Parathyroid adenoma (tissue), 2 donors: ENCODE data around the gene SLC5A9.

ENCODE experiments used
- H2AFZ ChIP-seq: fragments of 300-600 bp; sonication (generic); one replicate; pipeline ENCODE4 v1.7.0; 2017; ENCODE audit warnings: antibody characterized with exemption, mild to moderate bottlenecking
- H3K27ac ChIP-seq: fragments of 300-600 bp; sonication (generic); one replicate; pipeline ENCODE4 v1.7.0; 2017
- H3K27me3 ChIP-seq: fragments of 300-600 bp; sonication (generic); one replicate; pipeline ENCODE4 v1.7.0; 2017; ENCODE audit warnings: low read length; ENCODE audit not compliant: control insufficient read depth, insufficient read depth
- H3K36me3 ChIP-seq: fragments of 300-600 bp; sonication (generic); one replicate; pipeline ENCODE4 v1.7.0; 2017; ENCODE audit warnings: low read length; ENCODE audit not compliant: control insufficient read depth, insufficient read depth
- H3K4me1 ChIP-seq: fragments of 300-600 bp; sonication (generic); one replicate; pipeline ENCODE4 v1.7.0; 2017; ENCODE audit warnings: control low read depth
- H3K4me2 ChIP-seq: fragments of 300-600 bp; sonication (generic); one replicate; pipeline ENCODE4 v1.7.0; 2017; ENCODE audit warnings: low read length
- H3K4me3 ChIP-seq: fragments of 300-600 bp; sonication (generic); one replicate; pipeline ENCODE4 v1.7.0; 2017; ENCODE audit warnings: low read depth, low read length
- H3K79me2 ChIP-seq: fragments of 300-600 bp; sonication (generic); one replicate; pipeline ENCODE4 v1.7.0; 2017; ENCODE audit warnings: control low read depth
- H3K9ac ChIP-seq: fragments of 300-600 bp; sonication (generic); one replicate; pipeline ENCODE4 v1.7.0; 2017; ENCODE audit warnings: mild to moderate bottlenecking
- H3K9me3 ChIP-seq: fragments of 300-600 bp; sonication (generic); one replicate; pipeline ENCODE4 v1.7.0; 2017; ENCODE audit warnings: low read length; ENCODE audit not compliant: control insufficient read depth
- TF ChIP-seq, protein P1 (sequence below): fragments of 300-600 bp; sonication (generic); IDR thresholded peaks from one replicate; pipeline ENCODE4 v1.7.0; 2017; ENCODE audit warnings: antibody characterized with exemption, mild to moderate bottlenecking
- donor health status: primary hyperparathyroidism.

SLC5A9 gene

DNA sequence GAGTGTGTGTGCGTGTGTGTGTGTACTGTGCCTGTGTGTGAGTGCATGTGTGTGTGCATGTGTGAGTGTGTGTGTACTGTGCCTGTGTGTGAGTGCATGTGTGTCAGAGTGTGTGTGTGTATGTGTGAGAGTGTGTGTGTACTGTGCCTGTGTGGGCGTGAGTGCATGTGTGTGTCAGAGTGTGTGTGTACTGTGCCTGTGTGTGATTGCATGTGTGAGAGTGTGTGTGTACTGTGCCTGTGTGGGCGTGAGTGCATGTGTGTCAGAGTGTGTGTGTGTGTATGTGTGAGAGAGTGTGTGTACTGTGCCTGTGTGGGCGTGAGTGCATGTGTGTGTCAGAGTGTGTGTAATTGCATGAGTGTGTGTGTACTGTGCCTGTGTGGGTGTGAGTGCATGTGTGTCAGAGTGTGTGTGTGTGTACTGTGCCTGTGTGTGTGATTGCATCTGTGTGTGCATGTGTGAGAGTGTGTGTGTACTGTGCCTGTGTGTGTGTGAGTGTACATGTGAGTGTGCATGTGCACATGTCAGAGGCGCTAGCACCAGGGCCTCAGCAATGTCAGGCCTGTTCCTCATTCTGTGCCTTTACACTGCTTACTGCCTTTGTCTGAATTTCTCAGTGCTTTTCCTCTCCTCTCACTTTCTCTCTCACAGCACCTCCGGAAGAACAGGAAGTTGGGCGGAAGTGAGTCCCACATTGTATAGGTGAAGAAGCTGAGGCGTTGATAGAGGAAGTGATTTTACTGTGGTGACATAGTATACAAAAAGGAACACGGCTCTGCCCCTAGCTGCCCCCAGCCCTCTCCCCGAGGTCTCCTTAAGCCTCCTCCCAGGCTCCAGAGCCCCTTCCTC, 4.9 kb downstream of the SLC5A9 start:
- Histone ChIP-seq H3K27me3 (no peaks in the 10 kb centered on the region), H3K4me2 (no peak overlapping the region), H3K27ac (no peak overlapping the region), H3K36me3 (no peaks in the 10 kb centered on the region), H2AFZ (no peak overlapping the region), H3K79me2 (no peaks in the 10 kb centered on the region), H3K4me3 (no peak overlapping the region), H3K9me3 (no peaks in the 10 kb centered on the region), H3K4me1 (no peaks in the 10 kb centered on the region), H3K9ac (no peak overlapping the region)
- TF ChIP-seq, protein P1, sequence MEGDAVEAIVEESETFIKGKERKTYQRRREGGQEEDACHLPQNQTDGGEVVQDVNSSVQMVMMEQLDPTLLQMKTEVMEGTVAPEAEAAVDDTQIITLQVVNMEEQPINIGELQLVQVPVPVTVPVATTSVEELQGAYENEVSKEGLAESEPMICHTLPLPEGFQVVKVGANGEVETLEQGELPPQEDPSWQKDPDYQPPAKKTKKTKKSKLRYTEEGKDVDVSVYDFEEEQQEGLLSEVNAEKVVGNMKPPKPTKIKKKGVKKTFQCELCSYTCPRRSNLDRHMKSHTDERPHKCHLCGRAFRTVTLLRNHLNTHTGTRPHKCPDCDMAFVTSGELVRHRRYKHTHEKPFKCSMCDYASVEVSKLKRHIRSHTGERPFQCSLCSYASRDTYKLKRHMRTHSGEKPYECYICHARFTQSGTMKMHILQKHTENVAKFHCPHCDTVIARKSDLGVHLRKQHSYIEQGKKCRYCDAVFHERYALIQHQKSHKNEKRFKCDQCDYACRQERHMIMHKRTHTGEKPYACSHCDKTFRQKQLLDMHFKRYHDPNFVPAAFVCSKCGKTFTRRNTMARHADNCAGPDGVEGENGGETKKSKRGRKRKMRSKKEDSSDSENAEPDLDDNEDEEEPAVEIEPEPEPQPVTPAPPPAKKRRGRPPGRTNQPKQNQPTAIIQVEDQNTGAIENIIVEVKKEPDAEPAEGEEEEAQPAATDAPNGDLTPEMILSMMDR = no peak

DNA sequence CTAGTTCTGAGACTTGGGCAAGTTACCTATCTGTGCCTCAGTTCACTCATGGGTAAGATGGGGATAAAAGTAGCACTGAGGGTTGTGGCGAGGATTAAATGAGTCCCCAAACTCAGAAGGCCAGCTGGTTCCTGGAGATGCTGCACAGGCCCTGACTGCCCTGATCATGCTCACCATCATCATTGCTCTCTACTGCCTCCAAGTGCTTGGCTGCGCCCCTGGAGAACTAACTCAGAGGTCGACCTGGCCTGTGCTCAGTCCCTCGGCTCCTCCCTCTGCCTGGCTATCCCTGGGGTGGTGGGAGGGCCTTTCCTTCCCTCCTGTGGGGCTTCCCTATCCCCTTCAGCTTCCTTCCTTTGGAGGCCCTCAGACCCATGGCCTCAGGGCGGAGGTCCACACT, 5.6 kb downstream of the SLC5A9 start:
- Histone ChIP-seq H3K79me2 (no peaks in the 10 kb centered on the region), H3K4me1 (no peaks in the 10 kb centered on the region), H3K9me3 (no peaks in the 10 kb centered on the region), H3K4me2 (no peak overlapping the region), H3K27me3 (no peaks in the 10 kb centered on the region), H3K4me3 (no peak overlapping the region), H2AFZ (no peak overlapping the region), H3K27ac (no peak overlapping the region), H3K9ac (no peak overlapping the region), H3K36me3 (no peaks in the 10 kb centered on the region)
- TF ChIP-seq, protein P1 = no peak

DNA sequence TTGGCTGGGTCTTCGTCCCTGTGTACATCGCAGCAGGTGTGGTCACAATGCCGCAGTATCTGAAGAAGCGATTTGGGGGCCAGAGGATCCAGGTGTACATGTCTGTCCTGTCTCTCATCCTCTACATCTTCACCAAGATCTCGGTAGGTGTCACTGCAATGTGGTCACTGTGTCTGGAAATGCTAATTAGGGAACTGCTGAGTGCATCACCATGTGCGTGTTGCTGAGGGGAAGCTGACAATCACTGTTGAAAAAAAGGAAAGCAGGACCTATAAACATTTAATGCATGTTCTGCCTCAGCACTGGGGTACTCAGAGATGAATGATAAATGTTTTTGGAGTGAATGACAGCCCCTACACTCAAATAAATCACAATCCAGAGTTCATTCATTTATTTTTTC, 6.8 kb downstream of the SLC5A9 start:
- H3K79me2 ChIP-seq = no peaks in the 10 kb centered on the region
- no peaks in the 10 kb centered on the region for H3K27me3 ChIP-seq
- H2AFZ ChIP-seq = no peak overlapping the region
- no peaks in the 10 kb centered on the region for H3K4me1 ChIP-seq
- no peak overlapping the region for H3K27ac ChIP-seq
- no peak overlapping the region for H3K9ac ChIP-seq
- TF ChIP-seq, protein P1 = no peak
- H3K9me3 ChIP-seq = no peaks in the 10 kb centered on the region
- no peak overlapping the region for H3K4me2 ChIP-seq
- H3K36me3 ChIP-seq = no peaks in the 10 kb centered on the region
- no peak overlapping the region for H3K4me3 ChIP-seq

GRCh38 chr1:48230236-48230635, 7.7 kb downstream of the SLC5A9 start:
- Histone ChIP-seq H3K27me3 (no peaks in the 10 kb centered on the region), H3K4me3 (no peak overlapping the region), H3K4me1 (no peaks in the 10 kb centered on the region), H3K9me3 (no peaks in the 10 kb centered on the region), H3K79me2 (no peaks in the 10 kb centered on the region), H3K36me3 (no peaks in the 10 kb centered on the region), H3K4me2 (no peak overlapping the region), H2AFZ (no peak overlapping the region), H3K9ac (no peak overlapping the region), H3K27ac (no peak overlapping the region)
- TF ChIP-seq, protein P1 = no peak

DNA sequence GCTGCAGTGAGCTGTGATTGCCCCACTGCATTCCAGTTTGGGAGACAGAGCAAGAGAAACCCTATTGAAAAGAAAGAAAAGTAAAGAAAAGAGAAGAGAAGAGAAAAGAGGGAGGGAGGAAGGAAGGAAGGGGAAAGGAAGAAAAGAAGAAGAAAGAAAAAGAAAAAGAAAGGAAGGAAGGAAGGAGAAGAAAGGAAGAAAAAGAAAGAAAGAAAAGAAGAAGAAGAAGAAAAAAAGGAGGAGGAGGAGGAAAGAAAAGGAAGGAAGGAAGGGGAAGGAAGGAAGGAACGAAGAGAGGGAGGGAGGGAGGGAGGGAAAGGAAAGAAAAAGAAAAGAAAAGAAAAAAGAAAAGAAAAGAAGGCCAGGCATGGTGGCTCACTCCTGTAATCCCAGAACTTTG, 10.2 kb downstream of the SLC5A9 start:
- Histone ChIP-seq H3K9ac (no peak overlapping the region), H3K4me3 (no peak overlapping the region), H3K4me2 (no peak overlapping the region), H3K4me1 (no peaks in the 10 kb centered on the region), H2AFZ (no peak overlapping the region), H3K36me3 (no peaks in the 10 kb centered on the region), H3K9me3 (no peaks in the 10 kb centered on the region), H3K79me2 (no peaks in the 10 kb centered on the region), H3K27me3 (no peaks in the 10 kb centered on the region), H3K27ac (no peak overlapping the region)
- TF ChIP-seq, protein P1 = no peak
